Mesothelial cell of epicardium (in vitro differentiated cells): ENCODE measurements around the gene MBTD1. TPM values are rescaled to one million over a fixed set of nuclear protein-coding genes. Genes with fewer than 3 reads are reported as not detected.

ENCODE experiments used
- DNase-seq, 2 experiments: peaks; one replicate each; pipeline ENCODE4 v3.0.0; 2021; ENCODE audit warnings: low spot score in 2 of 2; ENCODE audit not compliant: unreplicated experiment in 2 of 2
- H3K27ac Mint-ChIP-seq: 2 replicates; pipeline ENCODE4 v1.8.0; 2021; ENCODE audit warnings: mixed read lengths
- H3K27me3 Mint-ChIP-seq: 2 replicates; pipeline ENCODE4 v1.8.0; 2021; ENCODE audit warnings: low read depth, mixed read lengths
- H3K36me3 Mint-ChIP-seq: 2 replicates; pipeline ENCODE4 v1.8.0; 2021; ENCODE audit warnings: mixed read lengths
- H3K4me1 Mint-ChIP-seq: 2 replicates; pipeline ENCODE4 v1.8.0; 2021; ENCODE audit warnings: mixed read lengths
- H3K4me3 Mint-ChIP-seq: 2 replicates; pipeline ENCODE4 v1.8.0; 2021; ENCODE audit warnings: mild to moderate bottlenecking, moderate library complexity, mixed read lengths
- H3K9me3 Mint-ChIP-seq: 2 replicates; pipeline ENCODE4 v1.8.0; 2021; ENCODE audit warnings: mixed read lengths
- total RNA-seq: library from RNA; stranded (reverse); gene quantifications from 3 replicates; pipeline ENCODE4 v1.2.1, GENCODE V29; 2021
- TF ChIP-seq, protein P1 (sequence below): fragments of 200-600 bp; sonication (generic); IDR thresholded peaks from one replicate; pipeline ENCODE4 v1.5.0; 2021; ENCODE audit warnings: antibody characterized with exemption; ENCODE audit not compliant: unreplicated experiment

The MBTD1 gene
- total RNA-seq, 1 donor from 2014 or later: 43.0 TPM

DNA sequence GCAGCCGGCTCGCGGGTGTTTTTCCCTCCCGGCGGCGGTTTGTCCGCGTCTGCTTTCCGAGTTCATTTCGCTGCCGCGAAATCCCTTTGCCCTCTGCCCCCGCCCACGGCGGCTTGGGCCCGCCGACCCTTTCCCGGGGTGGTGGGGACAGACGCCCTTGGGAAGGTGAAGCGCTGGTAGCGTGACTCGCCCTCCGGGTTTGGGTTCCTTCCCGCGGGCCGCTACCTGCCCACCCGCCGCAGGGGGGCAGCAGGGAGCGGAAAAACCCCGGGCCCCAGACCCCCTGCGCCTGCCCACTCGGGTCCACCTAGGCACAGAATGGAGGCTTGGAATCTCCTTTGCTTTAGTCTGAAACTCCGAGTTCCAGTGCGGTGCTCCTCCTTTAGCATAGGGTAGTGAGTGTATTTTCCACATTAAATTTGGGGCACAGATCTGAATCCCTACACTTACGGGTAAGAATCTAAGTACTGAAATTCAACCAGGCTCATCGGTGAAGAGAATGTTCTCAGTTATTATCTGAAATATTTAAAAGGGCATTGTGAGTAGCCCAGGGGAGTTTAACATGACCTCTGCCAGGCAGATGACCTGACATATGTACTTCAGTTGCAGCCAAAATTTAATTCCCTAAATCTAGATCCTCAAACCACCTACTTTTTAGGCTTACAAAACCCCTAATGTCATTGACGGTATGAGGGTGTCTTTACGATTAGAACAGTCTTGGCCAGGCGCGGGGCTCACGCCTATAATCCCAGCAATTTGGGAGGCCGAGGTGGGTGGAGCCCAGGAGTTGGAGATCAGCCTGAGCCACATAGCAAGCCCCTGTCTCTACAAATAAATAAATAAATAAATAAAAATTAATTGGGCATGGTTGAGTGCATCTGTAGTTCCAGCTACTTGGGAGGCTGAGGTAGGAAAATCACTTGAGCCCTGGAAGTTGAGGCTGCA lies 92.6 kb downstream of the MBTD1 start:
- peaks cover 31% of the 10 kb centered on the region for H3K36me3 Mint-ChIP-seq
- H3K9me3 Mint-ChIP-seq: no peaks in the 10 kb centered on the region
- no peaks in the 10 kb centered on the region for H3K27me3 Mint-ChIP-seq
- peak overlapping the region; percentile 89 for H3K27ac Mint-ChIP-seq
- peaks cover 13% of the 10 kb centered on the region for H3K4me1 Mint-ChIP-seq
- peak; percentile 51 to 80 for DNase-seq
- TF ChIP-seq, protein P1, sequence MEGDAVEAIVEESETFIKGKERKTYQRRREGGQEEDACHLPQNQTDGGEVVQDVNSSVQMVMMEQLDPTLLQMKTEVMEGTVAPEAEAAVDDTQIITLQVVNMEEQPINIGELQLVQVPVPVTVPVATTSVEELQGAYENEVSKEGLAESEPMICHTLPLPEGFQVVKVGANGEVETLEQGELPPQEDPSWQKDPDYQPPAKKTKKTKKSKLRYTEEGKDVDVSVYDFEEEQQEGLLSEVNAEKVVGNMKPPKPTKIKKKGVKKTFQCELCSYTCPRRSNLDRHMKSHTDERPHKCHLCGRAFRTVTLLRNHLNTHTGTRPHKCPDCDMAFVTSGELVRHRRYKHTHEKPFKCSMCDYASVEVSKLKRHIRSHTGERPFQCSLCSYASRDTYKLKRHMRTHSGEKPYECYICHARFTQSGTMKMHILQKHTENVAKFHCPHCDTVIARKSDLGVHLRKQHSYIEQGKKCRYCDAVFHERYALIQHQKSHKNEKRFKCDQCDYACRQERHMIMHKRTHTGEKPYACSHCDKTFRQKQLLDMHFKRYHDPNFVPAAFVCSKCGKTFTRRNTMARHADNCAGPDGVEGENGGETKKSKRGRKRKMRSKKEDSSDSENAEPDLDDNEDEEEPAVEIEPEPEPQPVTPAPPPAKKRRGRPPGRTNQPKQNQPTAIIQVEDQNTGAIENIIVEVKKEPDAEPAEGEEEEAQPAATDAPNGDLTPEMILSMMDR: peak; percentile 77
- peak overlapping the region; percentile 79 for H3K4me3 Mint-ChIP-seq

GRCh38 chr17:51166198-51166986 lies 93.5 kb downstream of the MBTD1 start, which contains the start of gene NME2:
Gene NME2 (plus strand): TSS chr17:51166411. CDS start chr17:51166831, 420 bp downstream.
- peaks cover 13% of the 10 kb centered on the region for H3K4me1 Mint-ChIP-seq
- H3K9me3 Mint-ChIP-seq: no peaks in the 10 kb centered on the region
- peak within 1 kb of the TSS; percentile 90 for H3K27ac Mint-ChIP-seq
- H3K36me3 Mint-ChIP-seq: peaks cover 35% of the 10 kb centered on the region
- H3K4me3 Mint-ChIP-seq: peak within 1 kb of the TSS; percentile 89
- H3K27me3 Mint-ChIP-seq: no peaks in the 10 kb centered on the region
- TF ChIP-seq, protein P1: no peak
- peak; percentile 65 to 81 for DNase-seq

DNA sequence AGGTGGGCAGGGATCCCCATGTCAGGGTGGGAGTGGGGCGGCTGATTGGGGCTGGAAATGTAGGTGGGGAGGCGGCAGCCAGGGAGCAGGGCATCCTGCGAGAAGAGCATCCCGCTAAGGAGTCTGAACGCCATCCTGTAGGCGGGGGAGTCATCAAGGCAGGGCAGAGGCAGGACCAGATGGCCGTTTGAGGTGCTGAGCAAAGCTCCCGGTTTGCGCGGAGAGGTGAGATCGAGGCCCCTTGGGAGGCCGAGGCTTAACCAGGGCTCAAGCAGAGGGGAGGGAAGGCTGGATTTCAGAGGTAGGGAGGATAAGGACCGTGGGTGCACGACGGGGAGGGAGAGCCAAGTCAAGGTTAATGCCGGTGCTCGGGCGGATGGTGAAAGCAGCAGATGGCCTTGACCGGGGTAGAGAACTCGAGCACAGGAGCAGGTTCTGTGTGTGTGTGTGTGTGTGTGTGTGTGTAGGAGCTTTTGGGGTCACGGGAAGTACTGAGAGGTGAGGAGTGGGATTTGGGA lies 94.1 kb downstream of the MBTD1 start:
- TF ChIP-seq, protein P1: no peak
- peak in 1 of 2 experiments; percentile 50 for DNase-seq
- Mint-ChIP-seq H3K4me3 (peak overlapping the region; percentile 89), H3K36me3 (peaks cover 34% of the 10 kb centered on the region), H3K4me1 (peaks cover 13% of the 10 kb centered on the region), H3K9me3 (no peaks in the 10 kb centered on the region), H3K27me3 (no peaks in the 10 kb centered on the region), H3K27ac (peak overlapping the region; percentile 90)

GRCh38 chr17:51164911-51165679 lies 94.8 kb downstream of the MBTD1 start:
- peaks cover 13% of the 10 kb centered on the region for H3K4me1 Mint-ChIP-seq
- no peaks in the 10 kb centered on the region for H3K9me3 Mint-ChIP-seq
- peaks cover 36% of the 10 kb centered on the region for H3K36me3 Mint-ChIP-seq
- H3K4me3 Mint-ChIP-seq: peak overlapping the region; percentile 89
- no peaks in the 10 kb centered on the region for H3K27me3 Mint-ChIP-seq
- peak overlapping the region; percentile 90 for H3K27ac Mint-ChIP-seq
- TF ChIP-seq, protein P1: no peak
- no peak for DNase-seq

DNA sequence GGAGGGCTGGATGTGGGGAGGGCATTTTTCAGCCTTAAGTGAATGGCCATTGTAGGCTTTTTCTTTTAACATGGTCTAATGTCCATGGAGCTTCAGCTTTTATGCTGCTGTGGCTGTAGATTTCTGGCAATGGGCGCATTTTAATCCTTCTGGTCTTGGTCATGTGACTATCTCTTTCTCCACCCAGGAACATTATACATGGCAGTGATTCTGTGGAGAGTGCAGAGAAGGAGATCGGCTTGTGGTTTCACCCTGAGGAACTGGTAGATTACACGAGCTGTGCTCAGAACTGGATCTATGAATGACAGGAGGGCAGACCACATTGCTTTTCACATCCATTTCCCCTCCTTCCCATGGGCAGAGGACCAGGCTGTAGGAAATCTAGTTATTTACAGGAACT lies 98.3 kb downstream of the MBTD1 start:
- Mint-ChIP-seq H3K36me3 (peaks cover 40% of the 10 kb centered on the region), H3K4me1 (peaks cover 8% of the 10 kb centered on the region), H3K27me3 (no peaks in the 10 kb centered on the region), H3K27ac (no peak overlapping the region), H3K9me3 (no peaks in the 10 kb centered on the region), H3K4me3 (no peak overlapping the region)
- TF ChIP-seq, protein P1: no peak
- no peak for DNase-seq
